ENCODE results near the gene KDF1. TPM values are rescaled to one million over a fixed set of nuclear protein-coding genes. Genes with fewer than 3 reads are reported as not detected.

Gene KDF1
- total RNA-seq, result 0.37 TPM
- long read RNA-seq, partial matches to known transcripts, result 0 of 1 reads
- long read RNA-seq, other reads (novel, unspliced or antisense), result 1 of 1 reads

- ATAC-seq (peak; percentile 58), DNase-seq (peak; percentile 40)
- intact Hi-C loops (cut with micrococcal nuclease), result no loop called here
These were observed at the start of gene KDF1 for GRCh38 chr1:26959722-26960624. TSS of gene KDF1 (minus strand) at chr1:26960468. CDS start at chr1:26952380, 8,088 bp downstream.

GRCh38 chr1:27009601-27010197, 49.4 kb upstream of the KDF1 start:
- DNase-seq (peak; percentile 59), ATAC-seq (peak; percentile 32)
- intact Hi-C loops (cut with micrococcal nuclease), result no loop called here

- DNase-seq, result no peak
- intact Hi-C loops (cut with micrococcal nuclease), result no loop called here
- ATAC-seq, result no peak
These were observed 47.8 kb upstream of the KDF1 start for GRCh38 chr1:27007909-27008582.

- DNase-seq (no peak), ATAC-seq (no peak)
- intact Hi-C loops (cut with micrococcal nuclease), result no loop called here
These were observed 46.4 kb upstream of the KDF1 start for GRCh38 chr1:27006683-27007082.

- intact Hi-C loops (cut with micrococcal nuclease), result no loop called here
- DNase-seq (no peak), ATAC-seq (no peak)
These were observed 45.6 kb upstream of the KDF1 start for GRCh38 chr1:27005648-27006496.

- intact Hi-C loops (cut with micrococcal nuclease), result no loop called here
- ATAC-seq (no peak), DNase-seq (no peak)
These were observed 44.9 kb upstream of the KDF1 start for GRCh38 chr1:27005166-27005530.

- intact Hi-C loops (cut with micrococcal nuclease), result no loop called here
- DNase-seq (peak; percentile 61), ATAC-seq (peak; percentile 42)
These were observed 44.4 kb upstream of the KDF1 start for GRCh38 chr1:27004471-27005165.

GRCh38 chr1:27003745-27004470, 43.6 kb upstream of the KDF1 start:
- DNase-seq (no peak), ATAC-seq (no peak)
- intact Hi-C loops (cut with micrococcal nuclease), result no loop called here

- peak; percentile 57 for DNase-seq
- peak; percentile 23 for ATAC-seq
- intact Hi-C loops (cut with micrococcal nuclease), result no loop called here
These were observed 41.5 kb upstream of the KDF1 start for GRCh38 chr1:27001570-27002360.

GRCh38 chr1:27000817-27001460, 40.7 kb upstream of the KDF1 start:
- intact Hi-C loops (cut with micrococcal nuclease), result no loop called here
- DNase-seq (no peak), ATAC-seq (no peak)

- DNase-seq (no peak), ATAC-seq (no peak)
- intact Hi-C loops (cut with micrococcal nuclease), result no loop called here
These were observed 40.0 kb upstream of the KDF1 start for GRCh38 chr1:27000090-27000816.

- ATAC-seq (peak; percentile 79), DNase-seq (peak; percentile 72)
- intact Hi-C loops (cut with micrococcal nuclease), result loop anchor here (5.0 kb wide), 1 partner anchor 98 kb away; no protein-coding TSS in a partner anchor
These were observed 39.2 kb upstream of the KDF1 start for GRCh38 chr1:26999440-26999987.

GRCh38 chr1:26998429-26999300, 38.4 kb upstream of the KDF1 start:
- intact Hi-C loops (cut with micrococcal nuclease), result loop anchor here (5.0 kb wide), 1 partner anchor 99 kb away; no protein-coding TSS in a partner anchor
- ATAC-seq (no peak), DNase-seq (no peak)

- intact Hi-C loops (cut with micrococcal nuclease), result loop anchor here (5.0 kb wide), 1 partner anchor 101 kb away; no protein-coding TSS in a partner anchor
- DNase-seq (no peak), ATAC-seq (no peak)
These were observed 36.4 kb upstream of the KDF1 start for GRCh38 chr1:26996665-26997064.
